Neural progenitor cell (in vitro differentiated cells): ENCODE data around the gene DENND11.

Experiments
- CTCF ChIP-seq: fragments of 200-600 bp; sonication (generic); IDR thresholded peaks from 2 replicates; pipeline ENCODE4 v1.5.1; 2017; ENCODE audit warnings: antibody characterized with exemption, mild to moderate bottlenecking
- EZH2 ChIP-seq: fragments of 200-600 bp; sonication (generic); IDR thresholded peaks from 2 replicates; pipeline ENCODE4 v1.6.1; 2017; ENCODE audit warnings: antibody characterized with exemption, mild to moderate bottlenecking, moderate library complexity

DNA sequence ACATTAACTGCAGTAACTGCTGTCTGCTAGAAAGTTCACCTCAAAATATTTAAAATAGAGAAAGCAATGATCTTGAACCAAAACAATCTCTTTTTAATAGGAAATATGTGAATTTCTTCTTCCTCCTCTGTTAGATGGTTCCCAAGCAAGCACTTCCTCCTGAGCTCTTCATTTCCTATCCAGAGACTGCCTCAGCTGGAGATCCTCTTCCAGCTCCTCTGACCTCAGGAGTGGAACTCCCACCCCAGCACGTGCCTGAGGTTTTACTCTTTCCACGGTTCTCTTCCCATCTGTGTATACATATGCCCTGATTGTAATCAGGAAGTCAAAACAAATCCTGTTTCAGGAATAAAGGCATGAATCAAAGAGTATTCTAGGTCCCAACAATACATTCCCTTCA is 5.6 kb downstream of the DENND11 start:
- no peak for TF ChIP-seq EZH2
- TF ChIP-seq CTCF, result no peak
